MM.1S (cell line): ENCODE results near the gene C16orf54.
A peak's percentile ranks its signal among the peaks of the same experiment; 100 is the strongest.
"Not testable (repeated sequence)": the region's sequence is repeated elsewhere in the genome, so short reads cannot be mapped to it uniquely, and the experiment has no call there.

Experiments
- DNase-seq: peaks from one replicate; pipeline ENCODE4 v3.0.0-alpha.2; 2015
- H2AFZ ChIP-seq: fragments of 300-600 bp; sonication (generic); 2 replicates; pipeline ENCODE4 v1.6.0; 2016; ENCODE audit warnings: antibody characterized with exemption, low read length
- H3F3A ChIP-seq: fragments of 300-600 bp; sonication (generic); 2 replicates; pipeline ENCODE4 v1.6.1; 2016; ENCODE audit warnings: mild to moderate bottlenecking, antibody characterized with exemption, low read length, moderate library complexity, mixed read lengths; ENCODE audit not compliant: insufficient read depth
- H3K27ac ChIP-seq: fragments of 300-600 bp; sonication (generic); 2 replicates; pipeline ENCODE4 v1.5.1; 2016; ENCODE audit warnings: mild to moderate bottlenecking, low read length
- H3K27me3 ChIP-seq: fragments of 300-600 bp; sonication (generic); replicated peaks from 2 replicates; pipeline ENCODE4 v1.6.0; 2016; ENCODE audit warnings: low read length; ENCODE audit not compliant: insufficient read depth
- H3K36me3 ChIP-seq: fragments of 300-600 bp; sonication (generic); replicated peaks from 2 replicates; pipeline ENCODE4 v1.6.1; 2016; ENCODE audit warnings: mild to moderate bottlenecking, low read length, mixed read lengths; ENCODE audit not compliant: insufficient read depth
- H3K4me1 ChIP-seq: fragments of 300-600 bp; sonication (generic); 2 replicates; pipeline ENCODE4 v1.6.1; 2016; ENCODE audit warnings: low read length, mixed read lengths
- H3K4me2 ChIP-seq: fragments of 300-600 bp; sonication (generic); 2 replicates; pipeline ENCODE4 v1.6.0; 2016; ENCODE audit warnings: low read depth, low read length
- H3K4me3 ChIP-seq: fragments of 300-600 bp; sonication (generic); 2 replicates; pipeline ENCODE4 v1.5.1; 2016; ENCODE audit warnings: low read length, mixed read lengths
- H3K79me2 ChIP-seq: fragments of 300-600 bp; sonication (generic); 2 replicates; pipeline ENCODE4 v1.6.1; 2016; ENCODE audit warnings: mixed run types, low read length, mixed read lengths
- H3K9ac ChIP-seq: fragments of 300-600 bp; sonication (generic); 2 replicates; pipeline ENCODE4 v1.6.1; 2016; ENCODE audit warnings: low read length, mixed read lengths
- H3K9me2 ChIP-seq: fragments of 300-600 bp; sonication (generic); replicated peaks from 2 replicates; pipeline ENCODE4 v1.6.1; 2016; ENCODE audit warnings: mild to moderate bottlenecking, low read length, mixed read lengths; ENCODE audit not compliant: insufficient read depth
- H3K9me3 ChIP-seq: fragments of 300-600 bp; sonication (generic); replicated peaks from 2 replicates; pipeline ENCODE4 v1.6.1; 2016; ENCODE audit warnings: mild to moderate bottlenecking, low read length, mixed read lengths; ENCODE audit not compliant: insufficient read depth
- H4K20me1 ChIP-seq: fragments of 300-600 bp; sonication (generic); 2 replicates; pipeline ENCODE4 v1.6.1; 2016; ENCODE audit warnings: mild to moderate bottlenecking, low read length, moderate library complexity, mixed read lengths; ENCODE audit not compliant: insufficient read depth
- CTCF ChIP-seq: fragments of 300-600 bp; sonication (generic); IDR thresholded peaks from 2 replicates; pipeline ENCODE4 v1.5.1; 2016; ENCODE audit warnings: antibody characterized with exemption, low read length, mixed read lengths
- EZH2 ChIP-seq: fragments of 300-600 bp; sonication (generic); optimal IDR thresholded peaks from 2 replicates; pipeline ENCODE3; 2017; ENCODE audit warnings: low read depth, mild to moderate bottlenecking, antibody characterized with exemption, low read length, mixed read lengths
- EZH2phosphoT487 ChIP-seq: fragments of 300-600 bp; sonication (generic); IDR thresholded peaks from 2 replicates; pipeline ENCODE4 v1.6.1; 2018; ENCODE audit warnings: antibody characterized with exemption, low read length

C16orf54 gene

GRCh38 chr16:29721167-29721879 lies 24.5 kb downstream of the C16orf54 start:
- H3K27me3 ChIP-seq, H3K27ac ChIP-seq, H3F3A ChIP-seq, H2AFZ ChIP-seq, H3K36me3 ChIP-seq, H3K4me1 ChIP-seq, H4K20me1 ChIP-seq, H3K4me3 ChIP-seq, H3K4me2 ChIP-seq, H3K9me2 ChIP-seq, H3K9me3 ChIP-seq, H3K79me2 ChIP-seq, H3K9ac ChIP-seq: not testable (repeated sequence)
- peak; percentile 47 for TF ChIP-seq CTCF
- peak; percentile 67 for DNase-seq

- H3K4me3 ChIP-seq, result no peak overlapping the region
- TF ChIP-seq EZH2, result no peak
- no peak for TF ChIP-seq EZH2phosphoT487
- TF ChIP-seq CTCF, result no peak
- H4K20me1 ChIP-seq, result no peaks in the 10 kb centered on the region
- DNase-seq, result no peak
- no peak overlapping the region for H3K27ac ChIP-seq
- no peak overlapping the region for H3K4me2 ChIP-seq
- no peak overlapping the region for H3K9ac ChIP-seq
- H3F3A ChIP-seq, result no peaks in the 10 kb centered on the region
- no peaks in the 10 kb centered on the region for H3K79me2 ChIP-seq
- H3K4me1 ChIP-seq, result no peaks in the 10 kb centered on the region
- no peaks in the 10 kb centered on the region; the same call in 1 of the 2 replicates for H3K27me3 ChIP-seq
- no peaks in the 10 kb centered on the region for H3K9me3 ChIP-seq
- H3K9me2 ChIP-seq, result no peaks in the 10 kb centered on the region
- no peak overlapping the region for H2AFZ ChIP-seq
- H3K36me3 ChIP-seq, result no peaks in the 10 kb centered on the region
These were observed 25.1 kb downstream of the C16orf54 start for GRCh38 chr16:29720703-29721102.

GRCh38 chr16:29719063-29719462 lies 26.7 kb downstream of the C16orf54 start:
- Histone ChIP-seq H4K20me1 (no peaks in the 10 kb centered on the region), H3K4me1 (no peaks in the 10 kb centered on the region), H3K9me3 (no peaks in the 10 kb centered on the region), H3K4me3 (no peak overlapping the region), H3K79me2 (no peaks in the 10 kb centered on the region), H3K27me3 (no peaks in the 10 kb centered on the region; the same call in 1 of the 2 replicates), H2AFZ (no peak overlapping the region), H3K9me2 (no peaks in the 10 kb centered on the region), H3F3A (no peaks in the 10 kb centered on the region), H3K4me2 (no peak overlapping the region), H3K27ac (no peak overlapping the region), H3K9ac (no peak overlapping the region), H3K36me3 (no peaks in the 10 kb centered on the region)
- no peak for DNase-seq
- TF ChIP-seq EZH2, result no peak

- H3F3A ChIP-seq, result no peaks in the 10 kb centered on the region
- no peaks in the 10 kb centered on the region for H4K20me1 ChIP-seq
- H3K4me3 ChIP-seq, result no peak overlapping the region
- H3K9ac ChIP-seq, result no peak overlapping the region
- no peak for DNase-seq
- TF ChIP-seq EZH2, result no peak
- no peak for TF ChIP-seq CTCF
- no peak for TF ChIP-seq EZH2phosphoT487
- H3K27ac ChIP-seq, result no peak overlapping the region
- H3K36me3 ChIP-seq, result no peaks in the 10 kb centered on the region
- no peak overlapping the region for H2AFZ ChIP-seq
- H3K4me1 ChIP-seq, result no peaks in the 10 kb centered on the region
- H3K79me2 ChIP-seq, result no peaks in the 10 kb centered on the region
- no peaks in the 10 kb centered on the region for H3K9me2 ChIP-seq
- H3K9me3 ChIP-seq, result no peaks in the 10 kb centered on the region
- H3K4me2 ChIP-seq, result no peak overlapping the region
- H3K27me3 ChIP-seq, result no peaks in the 10 kb centered on the region; the same call in 1 of the 2 replicates
These were observed 28.7 kb downstream of the C16orf54 start for GRCh38 chr16:29717113-29717512.
